8988T (cell line): ENCODE measurements around the gene DIPK2A.

ENCODE experiments used
- DNase-seq: peaks from one replicate; pipeline ENCODE4 v3.0.0; 2011

DIPK2A gene

GRCh38 chr3:143974271-143975238, 2.9 kb downstream of the DIPK2A start:
- no peak for DNase-seq

GRCh38 chr3:143975554-143976152, 4.0 kb downstream of the DIPK2A start:
- no peak for DNase-seq

- DNase-seq: no peak
Observed at GRCh38 chr3:143977341-143978262, 6.0 kb downstream of the DIPK2A start.

- DNase-seq: no peak
Observed at GRCh38 chr3:143978263-143978631, 6.6 kb downstream of the DIPK2A start.

GRCh38 chr3:143979041-143979440, 7.4 kb downstream of the DIPK2A start:
- no peak for DNase-seq

GRCh38 chr3:143979813-143980212, 8.2 kb downstream of the DIPK2A start:
- no peak for DNase-seq

GRCh38 chr3:143988306-143988705, 16.7 kb downstream of the DIPK2A start:
- DNase-seq: no peak

GRCh38 chr3:143989461-143989860, 17.8 kb downstream of the DIPK2A start:
- DNase-seq: no peak

GRCh38 chr3:143991713-143992112, 20.1 kb downstream of the DIPK2A start:
- no peak for DNase-seq

GRCh38 chr3:143998266-143998665, 26.6 kb downstream of the DIPK2A start:
- no peak for DNase-seq

- no peak for DNase-seq
Observed at GRCh38 chr3:144003051-144003450, 31.4 kb downstream of the DIPK2A start.

GRCh38 chr3:144010371-144010770, 38.7 kb downstream of the DIPK2A start:
- no peak for DNase-seq

- DNase-seq: no peak
Observed at GRCh38 chr3:144011251-144011799, 39.7 kb downstream of the DIPK2A start.

GRCh38 chr3:144015133-144015532, 43.5 kb downstream of the DIPK2A start:
- no peak for DNase-seq

GRCh38 chr3:144018776-144019175, 47.2 kb downstream of the DIPK2A start:
- DNase-seq: no peak
